Trophoblast cell (in vitro differentiated cells and primary cell): ENCODE measurements around the gene TEX26.

Experiments used
- DNase-seq, 2 donors: peaks; one replicate each; pipeline ENCODE4 v3.0.0-alpha.2; 2016
- H2AFZ ChIP-seq: 2 replicates; pipeline ENCODE4 v1.6.1; 2013; ENCODE audit warnings: low read length, moderate library complexity, mild to moderate bottlenecking; ENCODE audit not compliant: insufficient read depth, poor library complexity
- H2AK5ac ChIP-seq: 2 replicates; pipeline ENCODE4 v1.6.1; 2013; ENCODE audit warnings: mild to moderate bottlenecking, low read length
- H2BK120ac ChIP-seq: 2 replicates; pipeline ENCODE4 v1.6.1; 2013; ENCODE audit warnings: low read length, mild to moderate bottlenecking, moderate library complexity; ENCODE audit not compliant: insufficient read depth, poor library complexity
- H2BK12ac ChIP-seq: 2 replicates; pipeline ENCODE4 v1.6.1; 2013; ENCODE audit warnings: mild to moderate bottlenecking, low read length, moderate library complexity
- H2BK5ac ChIP-seq: 2 replicates; pipeline ENCODE4 v1.6.1; 2013; ENCODE audit warnings: low read length, low read depth, moderate library complexity, mild to moderate bottlenecking; ENCODE audit not compliant: poor library complexity
- H3K14ac ChIP-seq: 2 replicates; pipeline ENCODE4 v1.6.1; 2013; ENCODE audit warnings: mild to moderate bottlenecking, low read length
- H3K18ac ChIP-seq: 2 replicates; pipeline ENCODE4 v1.6.1; 2013; ENCODE audit warnings: mild to moderate bottlenecking, low read length
- H3K23ac ChIP-seq: 2 replicates; pipeline ENCODE4 v1.6.1; 2013; ENCODE audit warnings: low read length
- H3K27ac ChIP-seq: 2 replicates; pipeline ENCODE4 v1.5.1; 2013; ENCODE audit warnings: low read depth, mild to moderate bottlenecking, inconsistent platforms, low read length, moderate library complexity
- H3K27me3 ChIP-seq: 2 replicates; pipeline ENCODE4 v1.6.1; 2013; ENCODE audit warnings: inconsistent platforms, mild to moderate bottlenecking, low read length, moderate library complexity; ENCODE audit not compliant: insufficient read depth
- H3K36me3 ChIP-seq, 2 experiments: 1 replicate in 1 of 2; 2 replicates in 1 of 2; pipeline ENCODE4 v1.6.1; 2013; ENCODE audit warnings: low read length in 2 of 2, mild to moderate bottlenecking in 2 of 2, moderate library complexity in 1 of 2; ENCODE audit not compliant: insufficient read depth in 2 of 2, control insufficient read depth in 1 of 2
- H3K4ac ChIP-seq: 2 replicates; pipeline ENCODE4 v1.6.1; 2013; ENCODE audit warnings: low read depth, mild to moderate bottlenecking, low read length, moderate library complexity
- H3K4me1 ChIP-seq, 2 experiments: 1 replicate in 1 of 2; 2 replicates in 1 of 2; pipeline ENCODE4 v1.6.1; 2013; ENCODE audit warnings: low read length in 2 of 2, mild to moderate bottlenecking in 2 of 2, moderate library complexity in 1 of 2; ENCODE audit not compliant: insufficient read depth in 2 of 2, control insufficient read depth in 1 of 2
- H3K4me2 ChIP-seq: 2 replicates; pipeline ENCODE4 v1.6.1; 2013; ENCODE audit warnings: inconsistent platforms, mild to moderate bottlenecking, low read length, moderate library complexity
- H3K4me3 ChIP-seq: 2 replicates; pipeline ENCODE4 v1.5.1; 2013; ENCODE audit warnings: mild to moderate bottlenecking, low read depth, low read length, inconsistent platforms
- H3K79me1 ChIP-seq: one replicate; pipeline ENCODE4 v1.6.1; 2013; ENCODE audit warnings: low read length
- H3K79me2 ChIP-seq: 2 replicates; pipeline ENCODE4 v1.6.1; 2013; ENCODE audit warnings: low read length, mild to moderate bottlenecking; ENCODE audit not compliant: control insufficient read depth, insufficient read depth, poor library complexity
- H3K9ac ChIP-seq: 2 replicates; pipeline ENCODE4 v1.6.1; 2013; ENCODE audit warnings: mild to moderate bottlenecking, low read length
- H3K9me3 ChIP-seq: 2 replicates; pipeline ENCODE4 v1.6.1; 2013; ENCODE audit warnings: low read depth, mild to moderate bottlenecking, control low read depth, inconsistent platforms, low read length; ENCODE audit not compliant: insufficient read depth
- H4K12ac ChIP-seq: 2 replicates; pipeline ENCODE4 v1.6.1; 2013; ENCODE audit warnings: low read depth, mild to moderate bottlenecking, low read length, moderate library complexity
- H4K8ac ChIP-seq: 2 replicates; pipeline ENCODE4 v1.6.1; 2013; ENCODE audit warnings: low read depth, mild to moderate bottlenecking, low read length, moderate library complexity
- H4K91ac ChIP-seq: one replicate; pipeline ENCODE4 v1.6.1; 2013; ENCODE audit warnings: low read depth, mild to moderate bottlenecking, low read length, moderate library complexity
- WGBS: extraction: QIAGEN DNeasy Blood & Tissue Kit; methylation state at CpG from one replicate; pipeline ENCODE4 v1.1.7; 2013; ENCODE audit warnings: missing lambda C conversion rate; ENCODE audit not compliant: insufficient read length, insufficient coverage; ENCODE audit errors: extremely low coverage; 5-methylcytosine and 5-hydroxymethylcytosine counted together

TEX26 gene

GRCh38 chr13:31011193-31011860 is 78.9 kb downstream of the TEX26 start:
- Histone ChIP-seq H2AFZ (no peak overlapping the region), H4K8ac (no peak overlapping the region), H3K9ac (no peak overlapping the region), H3K79me2 (no peaks in the 10 kb centered on the region), H4K12ac (no peak overlapping the region), H4K91ac (no peak overlapping the region), H2BK120ac (no peak overlapping the region), H3K36me3 (no peaks in the 10 kb centered on the region), H2AK5ac (no peak overlapping the region), H3K4me1 (peaks cover 0 to 2% of the 10 kb centered on the region in 2 experiments), H3K4me2 (no peak overlapping the region), H3K9me3 (no peaks in the 10 kb centered on the region), H3K18ac (no peak overlapping the region), H3K14ac (no peak overlapping the region), H2BK5ac (no peak overlapping the region), H3K27me3 (no peaks in the 10 kb centered on the region), H3K79me1 (no peaks in the 10 kb centered on the region), H3K4me3 (no peak overlapping the region), H3K23ac (no peak overlapping the region), H3K27ac (no peak overlapping the region), H3K4ac (no peak overlapping the region), H2BK12ac (no peak overlapping the region)
- WGBS: no CpG with 5 or more reads among the region's 5 CpGs
- DNase-seq: no peak

GRCh38 chr13:31011901-31012654 is 79.6 kb downstream of the TEX26 start:
- Histone ChIP-seq H3K9ac (no peak overlapping the region), H2BK120ac (no peak overlapping the region), H3K18ac (no peak overlapping the region), H3K23ac (no peak overlapping the region), H3K4ac (no peak overlapping the region), H4K8ac (no peak overlapping the region), H2AK5ac (no peak overlapping the region), H4K91ac (no peak overlapping the region), H3K79me1 (no peaks in the 10 kb centered on the region), H3K4me3 (no peak overlapping the region), H3K9me3 (no peaks in the 10 kb centered on the region), H2BK12ac (no peak overlapping the region), H2BK5ac (no peak overlapping the region), H3K4me1 (peaks cover 0 to 2% of the 10 kb centered on the region in 2 experiments), H3K36me3 (no peaks in the 10 kb centered on the region), H3K27ac (no peak overlapping the region), H3K79me2 (no peaks in the 10 kb centered on the region), H3K14ac (no peak overlapping the region), H3K27me3 (no peaks in the 10 kb centered on the region), H4K12ac (no peak overlapping the region), H2AFZ (no peak overlapping the region), H3K4me2 (no peak overlapping the region)
- WGBS: no CpG with 5 or more reads among the region's 7 CpGs
- DNase-seq: no peak

GRCh38 chr13:31012655-31013024 is 80.2 kb downstream of the TEX26 start:
- Histone ChIP-seq H2BK120ac (no peak overlapping the region), H2AK5ac (no peak overlapping the region), H3K14ac (no peak overlapping the region), H3K36me3 (no peaks in the 10 kb centered on the region), H3K9me3 (no peaks in the 10 kb centered on the region), H3K79me2 (no peaks in the 10 kb centered on the region), H4K91ac (no peak overlapping the region), H2BK12ac (no peak overlapping the region), H4K12ac (no peak overlapping the region), H2BK5ac (no peak overlapping the region), H3K4me2 (no peak overlapping the region), H3K4me3 (no peak overlapping the region), H3K79me1 (no peaks in the 10 kb centered on the region), H3K27me3 (no peaks in the 10 kb centered on the region), H4K8ac (no peak overlapping the region), H3K23ac (no peak overlapping the region), H3K9ac (no peak overlapping the region), H3K18ac (no peak overlapping the region), H3K4me1 (peaks cover 0 to 2% of the 10 kb centered on the region in 2 experiments), H3K4ac (no peak overlapping the region), H2AFZ (no peak overlapping the region), H3K27ac (no peak overlapping the region)
- no CpG with 5 or more reads among the region's 2 CpGs for WGBS
- DNase-seq: peak in 1 of 2 donors; percentile 2

- Histone ChIP-seq H3K9ac (no peak overlapping the region), H2AFZ (no peak overlapping the region), H3K4ac (no peak overlapping the region), H3K4me2 (no peak overlapping the region), H2BK12ac (no peak overlapping the region), H3K23ac (no peak overlapping the region), H3K4me1 (peaks cover 0 to 2% of the 10 kb centered on the region in 2 experiments), H3K9me3 (peaks cover 2% of the 10 kb centered on the region), H3K27ac (no peak overlapping the region), H4K8ac (no peak overlapping the region), H3K79me1 (no peaks in the 10 kb centered on the region), H3K18ac (no peak overlapping the region), H3K4me3 (no peak overlapping the region), H3K14ac (no peak overlapping the region), H4K91ac (no peak overlapping the region), H3K79me2 (no peaks in the 10 kb centered on the region), H2BK5ac (no peak overlapping the region), H2AK5ac (no peak overlapping the region), H4K12ac (no peak overlapping the region), H3K36me3 (no peaks in the 10 kb centered on the region), H3K27me3 (no peaks in the 10 kb centered on the region), H2BK120ac (no peak overlapping the region)
- WGBS: no CpG with 5 or more reads among the region's 1 CpG
- no peak for DNase-seq
These were observed 82.0 kb downstream of the TEX26 start for GRCh38 chr13:31014456-31014855.
